HG03060 (cell line): ENCODE results near the gene PANK4.

ENCODE experiments used
- ATAC-seq: cut with Tn5 transposase; IDR thresholded peaks from one replicate; pipeline ENCODE4 v1.9.1; 2021; ENCODE audit warnings: low read depth, moderate number of reproducible peaks; ENCODE audit not compliant: unreplicated experiment

Gene PANK4

GRCh38 chr1:2530513-2531361 is 4.3 kb upstream of the PANK4 start:
- no peak for ATAC-seq

- ATAC-seq: no peak
Measured at GRCh38 chr1:2529784-2530512, 3.6 kb upstream of the PANK4 start, which contains the start of gene HES5. Gene HES5 (minus strand): TSS chr1:2530263. CDS start chr1:2530164, 99 bp downstream.

GRCh38 chr1:2528966-2529783 is 2.8 kb upstream of the PANK4 start:
- no peak for ATAC-seq

GRCh38 chr1:2528611-2528965 is 2.2 kb upstream of the PANK4 start:
- no peak for ATAC-seq

- no peak for ATAC-seq
Measured at GRCh38 chr1:2528016-2528415, 1.6 kb upstream of the PANK4 start.

- no peak for ATAC-seq
Measured at GRCh38 chr1:2527556-2527860, 1.1 kb upstream of the PANK4 start.

- peak; percentile 32 for ATAC-seq
Measured at GRCh38 chr1:2526824-2527555, 594 bp upstream of the PANK4 start.

GRCh38 chr1:2525572-2525919 is 850 bp downstream of the PANK4 start:
- no peak for ATAC-seq

- ATAC-seq: no peak
Measured at GRCh38 chr1:2523891-2524609, 2.3 kb downstream of the PANK4 start.

- no peak for ATAC-seq
Measured at GRCh38 chr1:2523191-2523890, 3.1 kb downstream of the PANK4 start.

GRCh38 chr1:2522230-2522629 is 4.2 kb downstream of the PANK4 start:
- ATAC-seq: no peak

- ATAC-seq: no peak
Measured at GRCh38 chr1:2520806-2521205, 5.6 kb downstream of the PANK4 start.

GRCh38 chr1:2520206-2520605 is 6.2 kb downstream of the PANK4 start:
- ATAC-seq: no peak

- ATAC-seq: no peak
Measured at GRCh38 chr1:2519729-2520128, 6.7 kb downstream of the PANK4 start.

- ATAC-seq: no peak
Measured at GRCh38 chr1:2519029-2519685, 7.2 kb downstream of the PANK4 start.

GRCh38 chr1:2518528-2518927 is 7.9 kb downstream of the PANK4 start:
- no peak for ATAC-seq

GRCh38 chr1:2517966-2518365 is 8.4 kb downstream of the PANK4 start:
- ATAC-seq: no peak

- no peak for ATAC-seq
Measured at GRCh38 chr1:2516946-2517345, 9.4 kb downstream of the PANK4 start.

- no peak for ATAC-seq
Measured at GRCh38 chr1:2516124-2516523, 10.3 kb downstream of the PANK4 start.
